Central memory CD4-positive, alpha-beta T cell (primary cell): Measurements from ENCODE around the gene LPCAT2.

ENCODE experiments used
- DNase-seq: peaks from one replicate; pipeline ENCODE4 v3.0.0; 2022

LPCAT2 gene

DNA sequence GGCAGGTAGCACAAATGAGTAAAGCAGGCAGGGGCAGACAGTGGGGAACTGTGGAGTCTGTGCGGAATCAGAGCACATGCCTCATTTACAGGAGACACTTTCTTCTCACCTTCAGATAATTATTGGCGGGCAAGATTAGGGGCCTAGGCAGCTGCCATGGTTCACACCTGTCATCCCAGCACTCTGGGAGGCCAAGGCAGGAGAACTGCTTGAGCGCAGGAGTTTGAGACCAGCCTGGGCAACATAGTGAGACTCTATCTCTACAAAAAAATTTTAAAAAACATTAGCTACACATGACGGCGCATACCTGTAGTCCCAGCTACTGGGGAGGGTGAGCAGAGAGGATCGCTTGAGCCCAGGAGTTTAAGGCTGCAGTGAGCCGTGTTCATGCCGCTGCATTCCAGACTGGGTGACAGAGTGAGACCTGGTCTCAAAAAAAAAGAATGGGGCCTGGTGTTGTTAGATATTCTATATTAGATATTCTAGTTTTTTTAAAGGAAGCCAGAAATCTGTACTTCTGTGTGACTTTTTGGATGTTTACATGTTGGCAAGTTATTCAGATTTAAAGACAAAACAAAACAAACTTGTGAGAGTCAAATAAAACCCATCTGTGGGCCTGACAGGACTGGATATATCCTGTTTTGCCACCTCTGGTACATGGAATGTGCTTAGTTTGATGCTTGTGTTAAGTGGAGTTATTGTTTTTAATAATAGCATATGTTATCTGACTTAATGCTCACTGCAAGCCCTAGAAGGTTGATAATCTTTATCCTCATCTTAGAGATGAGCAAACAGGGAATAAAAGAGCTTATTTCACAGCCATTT, 4.9 kb upstream of the LPCAT2 start:
- no peak for DNase-seq

DNA sequence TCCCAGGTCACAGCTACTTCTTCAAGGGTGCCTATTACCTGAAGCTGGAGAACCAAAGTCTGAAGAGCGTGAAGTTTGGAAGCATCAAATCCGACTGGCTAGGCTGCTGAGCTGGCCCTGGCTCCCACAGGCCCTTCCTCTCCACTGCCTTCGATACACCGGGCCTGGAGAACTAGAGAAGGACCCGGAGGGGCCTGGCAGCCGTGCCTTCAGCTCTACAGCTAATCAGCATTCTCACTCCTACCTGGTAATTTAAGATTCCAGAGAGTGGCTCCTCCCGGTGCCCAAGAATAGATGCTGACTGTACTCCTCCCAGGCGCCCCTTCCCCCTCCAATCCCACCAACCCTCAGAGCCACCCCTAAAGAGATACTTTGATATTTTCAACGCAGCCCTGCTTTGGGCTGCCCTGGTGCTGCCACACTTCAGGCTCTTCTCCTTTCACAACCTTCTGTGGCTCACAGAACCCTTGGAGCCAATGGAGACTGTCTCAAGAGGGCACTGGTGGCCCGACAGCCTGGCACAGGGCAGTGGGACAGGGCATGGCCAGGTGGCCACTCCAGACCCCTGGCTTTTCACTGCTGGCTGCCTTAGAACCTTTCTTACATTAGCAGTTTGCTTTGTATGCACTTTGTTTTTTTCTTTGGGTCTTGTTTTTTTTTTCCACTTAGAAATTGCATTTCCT, 3.4 kb upstream of the LPCAT2 start:
- DNase-seq: no peak

DNA sequence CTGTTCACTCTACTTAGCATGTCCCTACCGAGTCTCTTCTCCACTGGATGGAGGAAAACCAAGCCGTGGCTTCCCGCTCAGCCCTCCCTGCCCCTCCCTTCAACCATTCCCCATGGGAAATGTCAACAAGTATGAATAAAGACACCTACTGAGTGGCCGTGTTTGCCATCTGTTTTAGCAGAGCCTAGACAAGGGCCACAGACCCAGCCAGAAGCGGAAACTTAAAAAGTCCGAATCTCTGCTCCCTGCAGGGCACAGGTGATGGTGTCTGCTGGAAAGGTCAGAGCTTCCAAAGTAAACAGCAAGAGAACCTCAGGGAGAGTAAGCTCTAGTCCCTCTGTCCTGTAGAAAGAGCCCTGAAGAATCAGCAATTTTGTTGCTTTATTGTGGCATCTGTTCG, 2.8 kb upstream of the LPCAT2 start:
- no peak for DNase-seq

DNA sequence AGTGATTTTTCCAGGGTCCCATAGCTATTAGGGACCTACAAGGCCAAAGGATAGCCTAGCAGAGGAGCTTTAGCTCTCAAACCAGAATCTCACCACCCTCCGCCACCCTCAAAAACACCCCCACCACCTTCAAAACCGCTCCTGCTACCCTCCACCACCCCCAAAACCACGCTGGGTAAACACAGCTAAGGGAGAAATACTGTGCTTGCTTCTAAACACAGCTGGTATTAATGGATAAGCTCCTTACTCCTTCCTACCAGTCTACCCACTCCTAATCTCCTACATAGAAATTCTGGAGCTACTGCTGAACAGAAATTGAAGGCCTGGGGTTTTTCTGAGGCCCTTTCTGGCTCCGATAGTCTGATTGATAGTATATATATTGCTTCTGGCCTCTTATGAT, 2.2 kb upstream of the LPCAT2 start:
- DNase-seq: no peak

DNA sequence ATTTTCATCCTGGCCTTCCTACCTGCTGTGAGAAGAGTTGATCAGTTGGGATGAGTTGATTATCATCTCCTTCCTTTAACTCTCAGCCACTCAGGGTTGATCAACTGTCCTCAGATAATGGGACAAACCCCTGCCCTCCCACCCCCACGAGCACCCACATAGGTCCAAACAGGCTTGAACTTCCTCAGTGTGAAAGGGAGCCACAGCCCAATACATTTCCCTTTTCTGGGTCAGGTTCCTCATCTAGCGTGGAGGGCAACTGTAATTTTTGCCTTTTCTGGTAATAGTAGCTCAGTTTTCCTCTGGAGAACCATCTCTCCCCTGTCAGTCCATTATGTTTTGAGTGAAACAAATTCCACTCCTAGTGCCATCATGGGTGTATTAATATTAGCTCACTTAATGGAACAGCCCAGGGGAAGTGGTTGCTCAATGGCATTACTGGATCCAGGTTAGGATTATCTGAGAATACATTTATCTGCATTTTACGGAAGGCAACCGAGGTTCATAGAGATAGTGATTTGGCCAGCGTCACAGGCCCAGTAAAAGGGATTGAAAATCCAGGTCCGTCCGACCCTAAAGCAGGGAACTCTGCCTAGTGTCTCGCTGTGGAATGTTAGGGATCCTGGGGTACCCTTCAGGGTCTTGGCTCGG, 476 bp upstream of the LPCAT2 start:
- no peak for DNase-seq

DNA sequence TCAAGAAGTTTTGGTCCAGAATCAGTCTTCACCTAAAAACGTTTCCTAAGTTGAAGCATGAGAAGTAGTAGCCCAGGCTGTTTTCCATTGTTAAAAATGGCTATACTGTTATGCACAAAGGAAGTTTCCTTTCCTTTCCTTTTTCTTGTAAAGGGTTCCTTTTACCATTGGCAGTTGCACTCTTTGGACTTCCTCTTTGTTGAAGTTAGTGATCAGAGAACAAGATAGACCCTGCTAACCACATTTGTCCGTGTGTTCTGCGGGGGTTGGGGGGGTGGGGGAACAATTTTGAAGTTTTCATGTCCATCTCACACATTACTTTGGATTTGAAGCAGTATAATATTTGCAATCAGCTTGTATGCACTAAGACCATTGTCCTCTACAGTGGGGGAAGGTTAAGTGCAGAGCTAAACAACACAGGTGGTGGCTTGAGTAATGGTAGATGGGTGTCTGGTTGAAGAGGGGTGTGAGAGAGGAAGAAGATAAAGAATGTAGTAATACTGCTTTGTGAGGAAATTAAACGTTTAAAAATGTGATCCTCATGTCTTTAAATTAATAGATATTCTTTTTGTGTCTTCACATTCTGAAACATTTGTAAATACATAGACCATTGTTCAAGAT, 1.4 kb downstream of the LPCAT2 start:
- DNase-seq: no peak

DNA sequence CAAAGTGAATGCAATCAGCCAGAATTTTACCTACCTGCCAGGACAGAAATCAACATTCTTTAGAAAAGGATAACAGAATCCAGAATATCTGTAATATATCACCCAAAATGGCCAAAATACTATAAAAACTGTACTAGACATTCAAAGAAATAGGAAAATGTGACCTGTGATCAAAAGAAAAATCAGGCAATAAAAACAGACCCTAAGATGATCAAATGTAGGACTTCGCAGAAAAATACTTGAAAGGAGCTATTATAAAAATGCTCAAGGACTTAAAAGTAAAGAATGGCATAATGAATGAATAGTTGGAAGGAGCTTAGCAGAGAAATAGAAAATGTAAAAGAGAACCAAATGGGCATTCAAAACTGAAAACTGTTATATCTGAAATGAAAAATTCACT, 4.1 kb downstream of the LPCAT2 start:
- DNase-seq: no peak

DNA sequence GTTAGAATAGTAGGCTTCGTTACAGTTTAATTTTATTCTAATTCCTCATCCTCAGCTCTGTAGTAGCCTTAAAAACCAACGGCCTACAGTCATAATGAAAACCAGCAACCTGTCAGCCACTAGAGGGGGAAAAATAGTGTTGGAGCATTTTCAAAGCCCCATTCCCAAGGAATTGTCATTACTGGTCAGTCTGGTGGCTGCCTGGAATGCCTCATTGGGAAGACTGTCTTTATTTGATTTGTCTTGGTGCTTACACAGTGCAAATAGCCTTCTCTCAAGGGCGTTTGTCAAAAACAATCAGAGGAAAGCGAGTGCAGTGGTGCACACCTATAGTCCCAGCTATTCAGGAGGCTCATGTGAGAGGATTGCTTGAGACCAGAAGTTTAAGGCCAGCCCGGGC, 4.7 kb downstream of the LPCAT2 start:
- DNase-seq: no peak

DNA sequence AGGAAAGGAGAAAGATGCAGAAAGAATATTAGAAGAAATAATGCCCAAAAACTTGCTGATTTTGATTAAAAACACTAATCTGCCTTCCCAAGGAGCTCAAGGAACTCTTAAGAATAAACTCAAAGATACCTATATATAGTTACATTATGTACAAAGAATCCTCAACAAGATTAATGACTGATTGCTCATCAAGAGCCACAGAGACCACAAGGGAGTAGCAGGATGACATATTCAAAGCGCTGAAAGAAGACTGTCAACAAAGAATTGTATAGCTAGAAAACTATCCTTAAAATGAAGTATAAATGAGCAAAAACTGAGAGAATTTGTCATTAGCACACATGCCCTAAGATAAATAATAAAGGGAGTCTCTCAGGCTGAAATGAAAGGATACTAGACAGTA, 6.2 kb downstream of the LPCAT2 start:
- DNase-seq: no peak

DNA sequence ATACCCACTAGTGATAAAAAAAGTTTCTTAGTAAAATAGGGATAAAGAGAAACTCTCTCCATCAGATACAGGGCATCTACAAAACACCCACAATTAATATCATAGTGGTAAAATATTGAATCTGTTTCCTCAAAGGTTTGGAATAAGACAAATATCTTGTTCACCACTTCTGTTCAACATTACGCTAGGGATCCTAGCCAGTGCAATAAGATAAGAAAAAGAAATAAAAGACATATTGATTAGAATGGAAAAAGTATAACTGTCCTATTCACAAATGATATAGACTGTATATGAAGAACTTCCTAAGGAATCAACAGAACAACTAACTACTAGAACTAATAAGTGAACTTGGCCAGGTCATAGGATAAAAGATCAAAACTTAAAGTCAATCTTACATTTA, 12.9 kb downstream of the LPCAT2 start:
- no peak for DNase-seq

DNA sequence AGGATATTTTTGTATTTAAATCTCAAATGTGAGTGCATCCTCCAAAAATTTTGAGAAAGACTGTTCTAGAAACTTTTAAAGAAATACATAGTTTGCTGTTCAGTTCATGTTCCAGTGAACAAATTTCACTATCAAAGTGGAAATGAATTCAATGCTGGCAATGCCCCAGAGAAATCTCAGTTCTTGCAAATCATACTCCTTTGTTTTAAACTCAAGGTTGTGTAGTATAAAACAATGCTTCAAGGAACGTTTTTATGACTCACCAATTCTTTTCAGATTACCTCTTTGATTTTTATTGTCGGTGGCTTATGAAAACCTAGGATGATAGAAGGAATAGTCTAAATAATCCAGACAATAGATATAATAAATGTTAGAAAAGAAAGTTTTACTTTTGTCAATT, 17.6 kb downstream of the LPCAT2 start:
- no peak for DNase-seq

DNA sequence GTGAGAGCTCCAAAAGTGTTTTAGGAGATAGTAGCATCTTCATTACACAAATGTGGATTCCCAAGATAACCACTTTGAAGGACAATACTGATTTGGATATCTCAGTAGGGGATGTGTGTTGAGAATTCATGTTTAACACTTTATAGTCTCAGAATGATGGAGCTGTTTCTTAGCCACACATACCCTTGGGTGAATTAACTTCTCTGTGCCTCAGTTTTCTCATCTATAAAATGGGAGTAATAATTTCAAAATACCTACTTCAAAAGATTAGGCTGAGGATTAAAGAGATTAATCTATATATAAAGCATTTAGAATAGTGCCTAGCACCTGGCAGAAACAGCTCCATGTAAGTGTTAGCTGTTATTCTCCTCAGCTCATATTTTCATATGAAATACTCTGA, 19.0 kb downstream of the LPCAT2 start:
- DNase-seq: no peak

DNA sequence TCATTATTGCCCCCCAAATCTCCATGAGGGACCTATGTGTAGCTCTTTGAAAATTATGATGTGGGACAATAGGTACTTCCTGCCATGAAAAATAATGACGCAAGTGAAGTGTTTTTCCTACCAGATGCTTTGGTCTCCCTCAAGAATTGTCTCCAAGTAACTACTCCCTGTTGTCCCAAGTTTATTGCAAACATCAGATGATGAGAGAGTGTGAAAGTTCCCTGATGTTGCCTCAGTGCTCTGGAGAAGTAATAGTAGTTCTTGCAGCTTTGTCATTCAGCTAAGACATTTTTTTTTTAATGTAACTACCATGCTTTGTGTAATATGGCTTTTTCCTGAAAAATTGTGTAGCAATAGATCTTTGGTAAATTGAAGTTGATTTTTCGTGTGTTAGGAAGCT, 20.1 kb downstream of the LPCAT2 start:
- DNase-seq: no peak

DNA sequence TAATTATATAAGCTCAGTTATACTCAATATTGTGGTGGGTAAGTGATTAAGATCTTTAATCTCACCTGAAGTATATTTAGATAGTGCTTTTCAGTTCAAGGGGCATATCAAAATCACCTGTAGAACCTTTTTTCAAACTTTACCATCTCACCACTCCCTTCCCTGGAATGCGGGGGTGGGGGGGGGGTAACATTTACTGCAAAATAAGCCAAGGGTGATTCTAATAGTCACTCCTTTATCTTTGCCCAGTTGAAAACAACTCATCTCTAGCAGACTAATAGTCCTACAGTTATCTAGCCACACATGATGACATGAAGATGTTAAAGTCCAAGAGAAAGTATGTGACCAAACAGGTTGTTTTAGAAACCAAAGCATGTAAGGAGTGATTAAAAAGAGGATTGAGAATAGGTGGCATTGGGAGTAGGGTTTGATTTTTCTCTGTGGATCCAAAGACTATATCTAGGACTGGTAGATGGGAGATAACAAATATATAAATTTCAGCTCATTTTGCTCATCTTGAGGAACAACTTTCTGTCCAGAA, 21.5 kb downstream of the LPCAT2 start:
- DNase-seq: no peak

DNA sequence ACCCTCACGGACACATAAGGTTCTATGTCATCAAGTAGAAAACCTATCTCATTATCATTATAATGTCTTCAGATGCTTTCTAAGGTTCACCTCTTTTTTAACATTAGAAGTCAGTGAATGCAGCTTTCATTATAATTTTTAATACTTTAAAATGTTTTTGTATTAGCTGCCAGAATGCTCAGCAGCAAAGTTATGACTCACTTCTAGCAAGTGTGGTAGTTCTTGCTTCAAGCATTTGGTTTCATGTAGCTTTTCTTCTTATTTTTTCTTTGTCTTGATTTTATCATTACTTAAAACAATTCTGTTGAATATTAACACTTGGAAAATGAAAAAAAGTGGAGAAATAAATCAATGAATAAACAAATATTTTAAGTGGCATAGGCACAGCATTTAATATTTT, 23.4 kb downstream of the LPCAT2 start:
- DNase-seq: no peak

DNA sequence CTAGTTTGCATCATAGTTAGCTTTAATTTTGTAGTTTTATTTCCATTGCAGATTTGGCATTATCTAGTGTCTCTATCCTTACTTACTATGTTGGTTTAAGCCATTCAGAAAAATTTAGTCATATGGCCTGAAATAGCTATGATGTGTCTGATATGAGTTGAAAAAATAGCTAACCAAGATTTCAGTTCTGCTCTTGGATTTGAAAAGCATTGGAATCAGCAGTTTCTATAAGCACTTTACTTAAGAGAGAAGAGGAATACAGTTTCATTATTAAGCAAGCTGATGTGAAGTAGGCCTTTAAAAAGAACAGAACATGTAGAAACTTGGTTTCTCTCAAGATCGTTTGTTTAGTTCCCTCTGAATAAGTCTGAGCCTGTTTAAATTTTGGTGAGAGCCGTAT, 25.9 kb downstream of the LPCAT2 start:
- no peak for DNase-seq

DNA sequence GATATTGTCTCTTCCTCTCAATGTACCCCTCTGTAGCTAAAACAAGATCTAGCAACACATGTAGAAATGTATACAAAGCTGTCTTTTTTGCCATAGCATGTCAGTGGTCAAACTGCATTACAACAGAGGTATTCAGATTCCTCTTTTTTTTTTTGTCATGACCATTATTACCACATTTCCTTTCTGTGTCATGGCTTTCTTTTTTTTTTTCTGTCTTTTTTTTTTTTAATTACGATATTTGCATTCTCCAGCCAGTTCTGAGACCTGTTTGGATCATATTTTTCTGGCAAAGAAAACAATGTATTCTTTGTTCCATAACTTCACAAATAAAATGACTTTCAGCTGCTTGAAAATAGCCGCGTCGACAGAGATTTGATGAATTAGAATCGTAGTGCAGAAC, 30.2 kb downstream of the LPCAT2 start:
- DNase-seq: no peak

DNA sequence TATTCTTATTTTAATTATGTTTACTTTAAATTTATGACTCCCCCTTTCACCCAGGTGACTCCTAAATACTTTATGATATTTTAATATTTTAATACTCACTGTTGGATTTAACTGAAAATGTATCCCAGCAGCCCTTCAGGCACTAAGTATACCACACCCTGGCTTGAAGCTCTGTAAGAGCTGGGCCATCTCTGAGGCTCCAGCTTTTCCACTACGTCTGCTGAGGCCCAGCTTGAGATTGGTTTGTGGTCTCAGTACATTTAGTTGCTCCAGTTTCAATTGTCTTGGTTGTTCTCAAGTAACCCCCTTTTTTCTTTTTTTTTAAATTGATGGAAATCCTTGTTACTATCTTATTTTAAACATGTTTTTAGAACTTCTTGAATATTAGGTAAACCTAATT, 30.6 kb downstream of the LPCAT2 start:
- DNase-seq: no peak

DNA sequence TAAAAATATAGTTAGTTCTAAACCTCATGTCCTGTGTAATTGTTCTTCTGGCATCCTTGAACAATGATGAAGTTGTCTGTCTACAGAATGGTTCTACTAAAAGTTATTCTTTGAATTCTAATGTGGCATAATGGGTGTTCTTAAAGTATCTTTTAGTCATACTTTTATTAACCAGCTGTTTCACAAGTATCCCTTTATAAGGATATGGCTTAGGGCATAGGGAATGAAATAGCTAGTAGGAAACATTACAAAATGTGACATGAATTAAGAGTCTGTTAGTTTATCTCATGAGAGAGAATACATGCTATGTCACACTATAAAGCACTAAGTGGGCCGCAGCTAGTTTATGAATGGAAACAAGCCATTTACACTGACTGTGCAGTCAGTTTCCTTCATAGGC, 31.3 kb downstream of the LPCAT2 start:
- no peak for DNase-seq

DNA sequence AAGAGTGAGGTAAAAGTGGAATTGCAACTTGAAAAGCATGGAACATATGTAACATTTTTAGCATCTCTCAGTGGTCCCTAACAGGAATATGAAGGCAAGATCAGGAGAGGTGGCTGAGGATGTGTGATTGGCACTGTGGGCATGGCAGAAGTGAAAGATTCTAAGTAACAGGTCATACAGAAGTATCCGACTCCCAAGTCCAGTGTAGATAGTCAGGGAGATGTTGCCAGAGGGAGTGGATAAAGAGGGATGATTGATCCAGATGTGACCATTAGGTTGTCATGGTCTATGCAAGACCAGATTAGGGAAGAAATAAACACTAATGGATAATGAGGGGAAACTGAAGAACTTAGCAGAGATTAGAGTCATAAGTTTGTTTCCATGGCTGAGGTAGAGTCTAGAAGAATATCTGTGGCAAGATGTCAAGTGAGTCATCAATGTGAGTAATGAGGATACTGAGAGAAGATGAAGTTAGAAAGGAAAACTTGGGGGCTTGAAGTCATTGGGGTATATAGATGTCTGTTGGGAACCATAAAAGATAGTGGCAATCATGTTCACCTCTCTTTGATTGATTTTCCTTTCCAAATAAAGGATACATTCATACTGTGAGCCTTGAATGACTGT, 33.7 kb downstream of the LPCAT2 start:
- DNase-seq: no peak

DNA sequence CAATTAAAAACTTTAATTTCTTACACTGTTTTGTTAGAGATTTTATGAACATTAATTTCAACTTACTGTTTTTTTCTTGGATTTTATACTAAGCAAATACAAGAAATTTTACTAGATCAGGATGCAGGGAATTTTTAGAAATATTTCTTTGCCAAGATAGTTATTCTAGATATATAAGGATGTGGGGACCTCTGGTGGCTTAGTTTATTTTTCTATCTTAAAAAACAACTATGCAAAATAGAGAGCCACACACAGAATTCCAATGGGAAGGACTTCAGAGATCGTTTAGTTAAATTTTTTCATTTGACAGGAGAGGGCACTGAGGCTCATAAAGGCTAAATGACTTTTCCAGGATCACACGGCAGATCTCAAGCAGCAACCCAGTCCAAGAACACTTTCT, 34.6 kb downstream of the LPCAT2 start:
- no peak for DNase-seq

DNA sequence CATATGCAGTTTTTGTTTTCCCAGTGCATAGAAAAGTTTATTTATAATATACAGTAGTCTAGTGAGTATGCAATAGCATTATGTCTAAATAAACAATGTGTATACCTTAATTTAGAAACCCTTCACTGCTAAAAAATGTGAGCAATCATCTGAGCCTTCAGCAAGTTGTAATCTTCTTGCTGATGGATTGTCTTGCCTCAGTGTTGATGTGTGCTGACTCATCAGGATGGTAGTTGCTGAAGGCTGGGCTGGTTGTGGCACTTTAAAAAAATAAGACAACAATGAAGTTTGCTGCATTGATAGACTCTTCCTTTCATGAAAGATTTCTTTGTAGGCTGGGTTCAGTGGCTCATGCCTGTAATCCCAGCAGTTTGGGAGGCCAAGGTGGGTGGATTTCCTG, 43.7 kb downstream of the LPCAT2 start:
- DNase-seq: no peak

DNA sequence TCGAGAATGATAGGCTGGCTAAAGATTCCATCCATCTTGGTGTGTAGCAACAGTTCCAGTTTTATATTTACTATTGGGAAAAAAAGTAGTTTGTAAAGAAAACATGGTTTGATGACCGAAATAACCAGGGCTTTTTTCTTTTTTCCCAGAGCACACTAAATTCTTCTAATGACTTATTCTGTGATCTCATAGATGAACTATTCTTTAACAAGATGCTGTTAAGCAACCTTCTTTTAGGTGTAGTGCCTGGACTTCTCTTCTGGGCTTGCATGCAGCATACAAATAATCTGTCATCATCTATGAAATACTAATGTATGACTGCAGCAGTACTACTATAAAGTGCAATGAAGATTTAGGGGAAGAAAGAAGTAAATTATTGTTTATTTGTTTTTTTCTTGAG, 46.6 kb downstream of the LPCAT2 start:
- no peak for DNase-seq
